Adrenal gland (tissue), 12 donors: ENCODE data around the gene NME7. TPM values are rescaled to one million over a fixed set of nuclear protein-coding genes. Genes with fewer than 3 reads are reported as not detected.
"Not testable (repeated sequence)": the region's sequence is repeated elsewhere in the genome, so short reads cannot be mapped to it uniquely, and the experiment has no call there.

ENCODE experiments used
- DNase-seq, 7 donors: peaks; one replicate each; pipeline ENCODE4 v3.0.0-alpha.2; 2019 to 2020
- H3K27ac ChIP-seq, 5 donors: fragments of 200-600 bp; sonication (generic) in 4 of 5; 1 replicate in 3 of 5; 2 replicates in 2 of 5; pipeline versions ENCODE4 v1.5.1 to v1.8.0; 2016 to 2020; ENCODE audit warnings: mild to moderate bottlenecking in 1 of 5
- H3K27me3 ChIP-seq: fragments of 200-600 bp; 2 replicates; pipeline ENCODE4 v1.8.0; 2021
- H3K36me3 ChIP-seq, 2 donors: fragments of 200-600 bp; replicated peaks in 1 of 2; 1 replicate in 1 of 2; 2 replicates in 1 of 2; pipeline versions ENCODE4 v1.5.1 to v1.8.0; 2018 to 2022
- H3K4me1 ChIP-seq, 2 donors: fragments of 200-600 bp; replicated peaks in 1 of 2; 1 replicate in 1 of 2; 2 replicates in 1 of 2; pipeline versions ENCODE4 v1.5.1 to v1.8.0; 2018 to 2021
- H3K4me3 ChIP-seq, 4 donors: fragments of 200-600 bp; sonication (generic) in 3 of 4; one replicate each; pipeline ENCODE4 v1.5.1; 2016 to 2018
- H3K9me3 ChIP-seq, 3 donors: fragments of 200-600 bp; sonication (generic) in 1 of 3; replicated peaks in 1 of 3; 1 replicate in 2 of 3; 2 replicates in 1 of 3; pipeline versions ENCODE4 v1.5.1 to v1.8.0; 2016 to 2021
- POLR2A ChIP-seq, 2 donors: fragments of 450-650 bp; IDR thresholded peaks; one replicate each; pipeline ENCODE4 v1.6.1; 2017; ENCODE audit warnings: antibody characterized with exemption in 2 of 2, mild to moderate bottlenecking in 2 of 2, moderate library complexity in 1 of 2
- WGBS, 4 donors: extraction: QIAGEN DNeasy Blood & Tissue Kit in 2 of 4; methylation state at CpG; one replicate each; pipeline versions ENCODE4 v1.1.5 to v1.1.7; 2013 to 2017; 5-methylcytosine and 5-hydroxymethylcytosine counted together
- intact Hi-C, 2 donors: fragments of 100-400 bp; cut with DNase I; formaldehyde crosslinking; loops; one replicate each; pipeline versions ENCODE4 v1.14.1 to v1.15.0; 2022 to 2023
- polyA plus RNA-seq, 3 donors: library from polyadenylated mRNA; stranded (reverse); fragments of 200-250 nt in 2 of 3; fragments of 350-450 nt in 1 of 3; fragmentation: Illumina TruSeq in 1 of 3; extraction: RNeasy Lipid Tissue Mini Kit (QIAGEN cat#74804) in 1 of 3; gene quantifications; one replicate each; pipeline ENCODE4 v1.2.3, GENCODE V29; 2013 to 2014
- total RNA-seq, 9 donors: library from RNA; depleted of rRNA in 4 of 9; stranded (reverse); fragments of >200 nt in 4 of 9; fragments of 120-200 nt in 1 of 9; fragmentation: NEBNext Ultra II Directional in 1 of 9; extraction: Animal tissue kit (Norgen Biotek cat#: 25700) in 1 of 9; gene quantifications; one replicate each; pipeline versions ENCODE4 v1.1.0 to v1.2.4, GENCODE V29; 2013 to 2023
- TF ChIP-seq, protein P1 (sequence below), 6 experiments: fragments of 450-650 bp in 4 of 6; fragments of 200-600 bp in 2 of 6; sonication (generic) in 1 of 6; IDR thresholded peaks; 1 replicate in 5 of 6; 2 replicates in 1 of 6; pipeline versions ENCODE4 v1.5.1 to v1.8.0; 2016 to 2021; ENCODE audit warnings: antibody characterized with exemption in 6 of 6, mild to moderate bottlenecking in 2 of 6, moderate library complexity in 1 of 6
- donor health status: healthy with polysubstance abuse.
- donor health status: Bipolar disorder and iron deficiency.
- donor health status: DM: yes; HTN: yes; CAD: no.
- donor health status: DM: no; HTN: no; CAD: no.
- donor health status: DM: no; HTN: no; CAD: no.
- donor health status: DM: yes; HTN: yes; CAD: no.

NME7 gene
- total and polyA plus RNA-seq, 12 donors = 3.3 to 41.4 (median 15.6) TPM

- Histone ChIP-seq H3K9me3 (no peaks in the 10 kb centered on the region), H3K36me3 (peaks cover 0 to 50% of the 10 kb centered on the region in 2 donors), H3K4me1 (peaks cover 3 to 18% of the 10 kb centered on the region in 2 donors), H3K4me3 (no peak overlapping the region), H3K27ac (no peak overlapping the region), H3K27me3 (no peaks in the 10 kb centered on the region)
- intact Hi-C loops = no loop called here
- DNase-seq = no peak
- WGBS, 4 donors = 91 to 96% (median 93%) methylated on average over 2 of the region's 2 CpGs
- no peak for TF ChIP-seq POLR2A (IDR thresholded peaks at IDR 0.05)
- TF ChIP-seq, protein P1, sequence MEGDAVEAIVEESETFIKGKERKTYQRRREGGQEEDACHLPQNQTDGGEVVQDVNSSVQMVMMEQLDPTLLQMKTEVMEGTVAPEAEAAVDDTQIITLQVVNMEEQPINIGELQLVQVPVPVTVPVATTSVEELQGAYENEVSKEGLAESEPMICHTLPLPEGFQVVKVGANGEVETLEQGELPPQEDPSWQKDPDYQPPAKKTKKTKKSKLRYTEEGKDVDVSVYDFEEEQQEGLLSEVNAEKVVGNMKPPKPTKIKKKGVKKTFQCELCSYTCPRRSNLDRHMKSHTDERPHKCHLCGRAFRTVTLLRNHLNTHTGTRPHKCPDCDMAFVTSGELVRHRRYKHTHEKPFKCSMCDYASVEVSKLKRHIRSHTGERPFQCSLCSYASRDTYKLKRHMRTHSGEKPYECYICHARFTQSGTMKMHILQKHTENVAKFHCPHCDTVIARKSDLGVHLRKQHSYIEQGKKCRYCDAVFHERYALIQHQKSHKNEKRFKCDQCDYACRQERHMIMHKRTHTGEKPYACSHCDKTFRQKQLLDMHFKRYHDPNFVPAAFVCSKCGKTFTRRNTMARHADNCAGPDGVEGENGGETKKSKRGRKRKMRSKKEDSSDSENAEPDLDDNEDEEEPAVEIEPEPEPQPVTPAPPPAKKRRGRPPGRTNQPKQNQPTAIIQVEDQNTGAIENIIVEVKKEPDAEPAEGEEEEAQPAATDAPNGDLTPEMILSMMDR (IDR thresholded peaks at IDR 0.05) = no peak
These were observed 239.0 kb downstream of the NME7 start for GRCh38 chr1:169128562-169128961.

DNA sequence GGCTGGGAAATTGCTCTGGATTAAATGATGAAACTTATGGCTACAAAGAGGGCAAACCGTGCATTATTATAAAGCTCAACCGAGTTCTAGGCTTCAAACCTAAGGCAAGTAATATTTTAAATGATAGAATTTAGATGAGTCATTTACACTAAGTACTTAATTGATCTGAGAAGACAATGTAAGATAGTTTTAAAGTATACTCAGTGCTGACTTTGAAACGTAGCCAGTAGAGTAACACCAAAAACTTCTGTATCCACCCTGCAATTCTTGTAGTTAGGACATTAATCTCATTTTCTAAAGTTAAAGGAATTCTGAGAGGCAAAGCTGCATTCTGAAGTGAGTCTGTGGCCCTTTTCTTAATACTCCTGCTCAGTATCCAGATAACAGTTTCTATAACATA lies 240.3 kb downstream of the NME7 start:
- Histone ChIP-seq H3K4me3 (no peak overlapping the region), H3K9me3 (no peaks in the 10 kb centered on the region), H3K27me3 (no peaks in the 10 kb centered on the region), H3K4me1 (peaks cover 3 to 13% of the 10 kb centered on the region in 2 donors), H3K36me3 (peaks cover 0 to 51% of the 10 kb centered on the region in 2 donors), H3K27ac (no peak overlapping the region)
- no peak for TF ChIP-seq POLR2A (IDR thresholded peaks at IDR 0.05)
- TF ChIP-seq, protein P1 (IDR thresholded peaks at IDR 0.05) = no peak
- intact Hi-C loops = no loop called here
- 82 to 86% (median 85%) methylated on average over 3 of the region's 3 CpGs for WGBS, 4 donors
- no peak for DNase-seq

- 91 to 98% (median 96%) methylated on average over 3 of the region's 3 CpGs for WGBS, 4 donors
- peaks cover 0 to 59% of the 10 kb centered on the region in 2 donors for H3K36me3 ChIP-seq
- H3K27me3 ChIP-seq = no peaks in the 10 kb centered on the region
- H3K4me1 ChIP-seq = peaks cover 3 to 13% of the 10 kb centered on the region in 2 donors
- no peak overlapping the region for H3K4me3 ChIP-seq
- intact Hi-C loops = no loop called here
- no peak for TF ChIP-seq POLR2A (IDR thresholded peaks at IDR 0.05)
- TF ChIP-seq, protein P1 (IDR thresholded peaks at IDR 0.05) = no peak
- no peak for DNase-seq
- no peak overlapping the region for H3K27ac ChIP-seq
- H3K9me3 ChIP-seq = no peaks in the 10 kb centered on the region
These were observed 241.3 kb downstream of the NME7 start for GRCh38 chr1:169126335-169126734.

DNA sequence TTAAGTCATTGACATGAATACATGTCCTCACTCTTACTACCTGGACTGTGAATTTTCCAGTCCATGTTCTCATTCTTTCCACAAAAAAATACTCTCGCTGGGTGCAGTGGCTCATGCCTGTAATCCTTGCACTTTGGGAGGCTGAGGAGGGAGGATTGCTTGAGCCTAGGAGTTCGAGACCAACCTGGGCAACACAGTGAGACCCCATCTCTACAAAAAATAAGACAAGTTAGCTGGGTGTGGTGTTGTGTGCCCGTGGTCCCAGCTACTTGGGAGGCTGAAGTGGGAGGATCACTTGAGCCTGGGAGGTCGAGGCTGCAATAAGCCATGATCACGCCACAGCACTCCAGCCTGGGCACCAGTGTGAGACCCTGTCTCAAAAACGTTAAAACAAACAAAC lies 242.0 kb downstream of the NME7 start:
- H3K27me3 ChIP-seq, H3K4me3 ChIP-seq, intact Hi-C loops, H3K27ac ChIP-seq, DNase-seq, H3K9me3 ChIP-seq: not testable (repeated sequence)
- 89 to 94% (median 93%) methylated on average over 6 of the region's 6 CpGs for WGBS, 4 donors
- Histone ChIP-seq H3K36me3 (peaks cover 0 to 59% of the 10 kb centered on the region in 2 donors), H3K4me1 (peaks cover 3 to 13% of the 10 kb centered on the region in 2 donors)

DNA sequence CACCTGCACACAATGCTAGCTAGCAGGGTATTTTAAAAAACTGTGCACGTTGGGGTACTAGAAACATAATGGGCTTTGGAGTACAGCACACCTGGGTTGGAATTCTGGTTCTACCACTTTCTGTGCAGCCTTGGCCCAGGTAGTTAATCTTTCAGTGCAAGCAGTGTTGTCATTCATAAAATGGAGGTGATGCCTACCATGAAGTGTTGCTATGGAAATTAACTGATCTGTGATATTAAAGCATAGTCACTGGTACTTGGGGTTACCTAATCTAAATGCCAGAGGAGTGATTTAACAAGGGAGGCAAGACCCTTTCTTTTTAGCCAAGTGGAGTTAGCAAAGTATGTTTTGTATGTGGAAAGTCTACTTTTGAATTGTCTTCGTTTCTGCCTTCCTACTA lies 243.1 kb downstream of the NME7 start:
- Histone ChIP-seq H3K36me3 (peaks cover 0 to 59% of the 10 kb centered on the region in 2 donors), H3K4me1 (peaks cover 0 to 9% of the 10 kb centered on the region in 2 donors), H3K9me3 (no peaks in the 10 kb centered on the region), H3K27ac (no peak overlapping the region), H3K4me3 (no peak overlapping the region), H3K27me3 (no peaks in the 10 kb centered on the region)
- intact Hi-C loops = no loop called here
- no peak for TF ChIP-seq POLR2A (IDR thresholded peaks at IDR 0.05)
- TF ChIP-seq, protein P1 (IDR thresholded peaks at IDR 0.05) = no peak
- no peak for DNase-seq
- 76 to 90% (median 84%) methylated on average over 2 of the region's 2 CpGs for WGBS, 4 donors
